Muscle layer of colon (tissue), 2 donors: ENCODE results near the gene LCP1.

ENCODE experiments used
- H3K27ac ChIP-seq: one replicate; pipeline ENCODE4 v1.7.0; 2013; ENCODE audit warnings: low read depth, mild to moderate bottlenecking, low read length, moderate library complexity
- H3K27me3 ChIP-seq, 2 donors: one replicate each; pipeline ENCODE4 v1.7.0; 2013; ENCODE audit warnings: low read length in 2 of 2, mild to moderate bottlenecking in 2 of 2; ENCODE audit not compliant: insufficient read depth in 2 of 2, control insufficient read depth in 1 of 2
- H3K36me3 ChIP-seq: one replicate; pipeline ENCODE4 v1.7.0; 2013; ENCODE audit warnings: mild to moderate bottlenecking, low read length; ENCODE audit not compliant: insufficient read depth
- H3K4me1 ChIP-seq: one replicate; pipeline ENCODE4 v1.7.0; 2013; ENCODE audit warnings: mild to moderate bottlenecking, low read length; ENCODE audit not compliant: insufficient read depth
- H3K4me3 ChIP-seq, 2 donors: one replicate each; pipeline ENCODE4 v1.7.0; 2013; ENCODE audit warnings: low read length in 2 of 2, low read depth in 1 of 2, mild to moderate bottlenecking in 1 of 2, moderate library complexity in 1 of 2
- H3K9ac ChIP-seq: one replicate; pipeline ENCODE4 v1.7.0; 2013; ENCODE audit warnings: low read length
- H3K9me3 ChIP-seq: one replicate; pipeline ENCODE4 v1.7.0; 2013; ENCODE audit warnings: mild to moderate bottlenecking, low read length
- donor health status: abdominal sarcoma.
- donor health status: Adenocarcinoma of cecum.

The LCP1 gene

GRCh38 chr13:46106839-46107371 is 75.1 kb downstream of the LCP1 start:
- Histone ChIP-seq H3K27ac (no peak overlapping the region), H3K9me3 (no peaks in the 10 kb centered on the region), H3K4me1 (no peaks in the 10 kb centered on the region), H3K9ac (no peak overlapping the region), H3K27me3 (no peaks in the 10 kb centered on the region), H3K4me3 (no peak overlapping the region), H3K36me3 (no peaks in the 10 kb centered on the region)

- no peaks in the 10 kb centered on the region for H3K27me3 ChIP-seq
- no peaks in the 10 kb centered on the region for H3K9me3 ChIP-seq
- H3K36me3 ChIP-seq, result no peaks in the 10 kb centered on the region
- H3K4me1 ChIP-seq, result no peaks in the 10 kb centered on the region
- no peak within 1 kb of the TSS for H3K9ac ChIP-seq
- H3K4me3 ChIP-seq, result no peak within 1 kb of the TSS
- no peak within 1 kb of the TSS for H3K27ac ChIP-seq
These were observed 77.1 kb downstream of the LCP1 start, which contains the start of gene CPB2 for GRCh38 chr13:46104868-46105267. Gene CPB2, minus strand, starts transcription at chr13:46105033. Its CDS starts 24 bp downstream, at chr13:46105009.

- Histone ChIP-seq H3K27ac (no peak overlapping the region), H3K4me1 (no peaks in the 10 kb centered on the region), H3K27me3 (no peaks in the 10 kb centered on the region), H3K4me3 (no peak overlapping the region), H3K9ac (no peak overlapping the region), H3K36me3 (no peaks in the 10 kb centered on the region), H3K9me3 (no peaks in the 10 kb centered on the region)
These were observed 78.9 kb downstream of the LCP1 start for GRCh38 chr13:46103037-46103436.

- no peak overlapping the region for H3K4me3 ChIP-seq
- H3K36me3 ChIP-seq, result no peaks in the 10 kb centered on the region
- no peak overlapping the region for H3K9ac ChIP-seq
- H3K4me1 ChIP-seq, result no peaks in the 10 kb centered on the region
- no peak overlapping the region for H3K27ac ChIP-seq
- H3K27me3 ChIP-seq, result no peaks in the 10 kb centered on the region
- no peaks in the 10 kb centered on the region for H3K9me3 ChIP-seq
These were observed 79.7 kb downstream of the LCP1 start for GRCh38 chr13:46102255-46102605.

- Histone ChIP-seq H3K4me3 (no peak overlapping the region), H3K9me3 (no peaks in the 10 kb centered on the region), H3K27me3 (no peaks in the 10 kb centered on the region), H3K4me1 (no peaks in the 10 kb centered on the region), H3K27ac (no peak overlapping the region), H3K36me3 (no peaks in the 10 kb centered on the region), H3K9ac (no peak overlapping the region)
These were observed 80.3 kb downstream of the LCP1 start for GRCh38 chr13:46101484-46102254.

- no peaks in the 10 kb centered on the region for H3K36me3 ChIP-seq
- no peaks in the 10 kb centered on the region for H3K27me3 ChIP-seq
- no peak overlapping the region for H3K27ac ChIP-seq
- H3K4me1 ChIP-seq, result no peaks in the 10 kb centered on the region
- H3K4me3 ChIP-seq, result no peak overlapping the region
- H3K9ac ChIP-seq, result no peak overlapping the region
- no peaks in the 10 kb centered on the region for H3K9me3 ChIP-seq
These were observed 81.0 kb downstream of the LCP1 start for GRCh38 chr13:46101002-46101401.

- Histone ChIP-seq H3K4me1 (no peaks in the 10 kb centered on the region), H3K36me3 (no peaks in the 10 kb centered on the region)
These were observed 81.7 kb downstream of the LCP1 start for GRCh38 chr13:46100191-46100815.

GRCh38 chr13:46097663-46098062 is 84.3 kb downstream of the LCP1 start:
- Histone ChIP-seq H3K9me3 (no peaks in the 10 kb centered on the region), H3K27ac (no peak overlapping the region), H3K36me3 (no peaks in the 10 kb centered on the region), H3K4me3 (no peak overlapping the region), H3K9ac (no peak overlapping the region), H3K27me3 (no peaks in the 10 kb centered on the region), H3K4me1 (no peaks in the 10 kb centered on the region)

More at GRCh38 chr13:46100191-46100815, 81.7 kb downstream of the LCP1 start:
- H3K9me3 ChIP-seq, result no peaks in the 10 kb centered on the region
- H3K9ac ChIP-seq, result no peak overlapping the region
- H3K27ac ChIP-seq, result no peak overlapping the region
- H3K27me3 ChIP-seq, result no peaks in the 10 kb centered on the region
- no peak overlapping the region for H3K4me3 ChIP-seq

- Histone ChIP-seq H3K27ac (no peak overlapping the region), H3K9ac (no peak overlapping the region), H3K27me3 (no peaks in the 10 kb centered on the region), H3K36me3 (no peaks in the 10 kb centered on the region), H3K9me3 (no peaks in the 10 kb centered on the region), H3K4me1 (no peaks in the 10 kb centered on the region), H3K4me3 (no peak overlapping the region)
These were observed 85.0 kb downstream of the LCP1 start for GRCh38 chr13:46097015-46097414.

GRCh38 chr13:46094478-46094877 is 87.5 kb downstream of the LCP1 start:
- H3K36me3 ChIP-seq, result no peaks in the 10 kb centered on the region
- no peak overlapping the region for H3K4me3 ChIP-seq
- no peaks in the 10 kb centered on the region for H3K4me1 ChIP-seq
- no peak overlapping the region for H3K9ac ChIP-seq
- no peaks in the 10 kb centered on the region for H3K27me3 ChIP-seq
- H3K27ac ChIP-seq, result no peak overlapping the region
- H3K9me3 ChIP-seq, result no peaks in the 10 kb centered on the region

- Histone ChIP-seq H3K9ac (no peak overlapping the region), H3K9me3 (no peaks in the 10 kb centered on the region), H3K4me3 (no peak overlapping the region), H3K27me3 (no peaks in the 10 kb centered on the region), H3K27ac (no peak overlapping the region), H3K4me1 (no peaks in the 10 kb centered on the region), H3K36me3 (no peaks in the 10 kb centered on the region)
These were observed 93.0 kb downstream of the LCP1 start for GRCh38 chr13:46088821-46089562.
